NB4 (cell line): Measurements from ENCODE around the gene WIF1.
A peak's percentile ranks its signal among the peaks of the same experiment; 100 is the strongest.

Source experiments
- DNase-seq: peaks from one replicate; pipeline ENCODE4 v3.0.0; 2010; ENCODE audit warnings: low read depth
- H3K4me3 ChIP-seq: one replicate; pipeline ENCODE4 v1.5.1; 2011; ENCODE audit warnings: mild to moderate bottlenecking, low read depth, low read length, moderate library complexity
- MYC ChIP-seq: IDR thresholded peaks from 2 replicates; pipeline ENCODE4 v1.6.1; 2011; ENCODE audit warnings: low read depth, low read length
- POLR2A ChIP-seq: IDR thresholded peaks from 2 replicates; pipeline ENCODE4 v1.6.1; 2011; ENCODE audit warnings: mild to moderate bottlenecking; ENCODE audit not compliant: insufficient read length; ENCODE audit errors: extremely low read depth
- TF ChIP-seq, protein P1 (sequence below): IDR thresholded peaks from 2 replicates; pipeline ENCODE4 v1.6.1; 2011; ENCODE audit warnings: low read depth, low read length
- TF ChIP-seq, protein P2 (sequence below): IDR thresholded peaks from one replicate; pipeline ENCODE4 v1.5.1; 2012; ENCODE audit warnings: low read depth, low read length

Gene WIF1

DNA sequence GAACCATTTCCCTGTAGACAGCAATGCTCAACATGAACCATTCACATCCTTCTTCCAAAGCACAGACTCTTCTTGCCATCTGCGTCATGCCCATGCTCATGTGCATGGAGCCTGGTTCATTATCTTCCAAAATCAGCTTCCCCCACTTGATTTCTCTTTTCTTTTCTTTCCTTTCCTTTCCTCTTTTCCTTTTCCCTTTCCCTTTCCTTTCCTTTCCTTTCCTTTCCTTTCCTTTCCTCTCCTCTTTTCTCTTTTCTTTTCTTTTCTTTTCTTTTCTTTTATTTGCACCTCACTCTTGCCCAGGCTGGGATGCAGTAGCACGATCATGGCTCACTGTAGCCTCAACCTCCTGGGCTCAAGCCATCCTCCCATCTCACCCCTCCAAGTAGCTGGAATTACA is 37.5 kb downstream of the WIF1 start:
- TF ChIP-seq, protein P1, sequence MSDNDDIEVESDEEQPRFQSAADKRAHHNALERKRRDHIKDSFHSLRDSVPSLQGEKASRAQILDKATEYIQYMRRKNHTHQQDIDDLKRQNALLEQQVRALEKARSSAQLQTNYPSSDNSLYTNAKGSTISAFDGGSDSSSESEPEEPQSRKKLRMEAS, result no peak
- TF ChIP-seq, protein P2, sequence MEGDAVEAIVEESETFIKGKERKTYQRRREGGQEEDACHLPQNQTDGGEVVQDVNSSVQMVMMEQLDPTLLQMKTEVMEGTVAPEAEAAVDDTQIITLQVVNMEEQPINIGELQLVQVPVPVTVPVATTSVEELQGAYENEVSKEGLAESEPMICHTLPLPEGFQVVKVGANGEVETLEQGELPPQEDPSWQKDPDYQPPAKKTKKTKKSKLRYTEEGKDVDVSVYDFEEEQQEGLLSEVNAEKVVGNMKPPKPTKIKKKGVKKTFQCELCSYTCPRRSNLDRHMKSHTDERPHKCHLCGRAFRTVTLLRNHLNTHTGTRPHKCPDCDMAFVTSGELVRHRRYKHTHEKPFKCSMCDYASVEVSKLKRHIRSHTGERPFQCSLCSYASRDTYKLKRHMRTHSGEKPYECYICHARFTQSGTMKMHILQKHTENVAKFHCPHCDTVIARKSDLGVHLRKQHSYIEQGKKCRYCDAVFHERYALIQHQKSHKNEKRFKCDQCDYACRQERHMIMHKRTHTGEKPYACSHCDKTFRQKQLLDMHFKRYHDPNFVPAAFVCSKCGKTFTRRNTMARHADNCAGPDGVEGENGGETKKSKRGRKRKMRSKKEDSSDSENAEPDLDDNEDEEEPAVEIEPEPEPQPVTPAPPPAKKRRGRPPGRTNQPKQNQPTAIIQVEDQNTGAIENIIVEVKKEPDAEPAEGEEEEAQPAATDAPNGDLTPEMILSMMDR, result no peak
- TF ChIP-seq MYC (no peak), POLR2A (no peak)
- no peak overlapping the region for H3K4me3 ChIP-seq
- DNase-seq, result no peak

DNA sequence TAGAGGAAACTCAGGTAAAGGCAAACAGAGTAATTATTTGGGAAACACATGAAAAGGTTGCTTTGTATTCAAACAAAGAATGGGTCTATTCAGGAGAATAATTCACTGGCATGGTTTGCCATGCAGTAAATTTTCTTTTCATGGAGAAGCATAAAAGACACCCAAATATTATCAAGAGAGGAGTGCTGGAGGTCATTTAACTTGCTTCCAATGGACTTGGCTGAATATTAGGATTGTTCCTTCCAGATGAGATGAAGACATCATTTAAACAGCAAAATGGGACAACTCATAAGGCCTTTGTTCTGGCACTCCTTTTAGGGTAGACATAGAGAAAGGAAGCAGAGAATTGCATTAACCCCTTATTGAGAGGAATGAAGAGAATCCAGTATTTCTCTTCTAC is 38.7 kb downstream of the WIF1 start:
- TF ChIP-seq, protein P2, result no peak
- TF ChIP-seq POLR2A, result no peak
- TF ChIP-seq MYC, result no peak
- TF ChIP-seq, protein P1, result no peak
- no peak for DNase-seq
- H3K4me3 ChIP-seq, result no peak overlapping the region

DNA sequence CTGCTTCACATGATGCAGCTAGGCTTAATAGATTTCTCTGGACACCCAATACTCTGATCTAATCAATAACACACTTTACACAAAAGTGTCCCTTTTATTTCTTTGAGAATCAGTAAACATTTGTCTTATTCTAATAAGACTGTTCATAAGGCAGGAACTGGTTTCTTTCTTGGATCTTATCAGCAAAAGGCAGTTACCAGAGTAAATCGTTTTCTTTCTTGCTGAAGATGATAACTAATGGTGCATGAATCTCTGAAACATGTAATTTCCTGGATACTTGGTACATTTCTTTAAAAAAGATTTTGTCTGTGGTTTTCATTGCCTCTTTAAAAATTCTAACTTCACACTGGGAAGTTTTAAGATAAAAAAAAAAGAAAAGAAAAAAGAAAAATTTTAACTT is 39.6 kb downstream of the WIF1 start:
- H3K4me3 ChIP-seq, result no peak overlapping the region
- no peak for DNase-seq
- TF ChIP-seq, protein P2, result no peak
- TF ChIP-seq, protein P1, result no peak
- TF ChIP-seq MYC (no peak), POLR2A (no peak)

DNA sequence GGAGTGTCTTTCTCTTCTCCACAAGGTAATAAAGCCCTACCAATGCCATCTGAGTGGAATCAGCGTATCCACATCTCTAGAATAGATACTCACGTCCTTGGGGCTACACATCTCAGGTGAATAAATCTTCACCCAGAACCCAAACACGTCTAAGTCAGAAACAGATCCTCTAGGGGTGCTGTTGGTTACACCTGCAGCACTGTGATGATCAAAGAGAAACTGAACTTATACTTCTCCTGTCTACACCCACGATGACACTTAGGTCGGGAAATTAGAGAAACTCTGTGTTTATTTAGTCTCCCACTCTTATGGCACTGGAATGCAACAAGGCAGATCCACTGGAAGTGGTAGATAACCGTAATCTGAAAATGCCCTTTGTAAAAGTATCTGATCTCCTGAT is 46.2 kb downstream of the WIF1 start:
- no peak for DNase-seq
- TF ChIP-seq POLR2A, result no peak
- TF ChIP-seq, protein P2, result peak; percentile 1
- no peak overlapping the region for H3K4me3 ChIP-seq

DNA sequence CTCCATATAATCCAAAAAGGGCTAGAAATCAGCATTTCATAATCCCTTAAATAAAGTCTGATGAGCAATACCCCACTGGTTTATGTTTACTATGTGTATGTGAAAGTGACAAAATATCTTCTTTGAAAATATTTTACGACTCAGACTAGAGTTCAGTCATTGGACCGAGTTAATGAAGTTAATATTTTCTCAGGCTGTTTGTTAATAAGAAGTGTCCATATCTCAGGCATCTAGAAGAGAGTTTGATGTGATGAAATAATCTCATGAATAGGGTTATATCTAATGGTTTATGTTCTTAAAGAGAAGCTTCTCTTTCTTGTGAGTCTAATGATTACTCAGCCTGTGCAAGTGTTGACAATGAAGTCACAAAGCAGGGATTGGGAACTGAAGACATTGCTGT is 51.8 kb downstream of the WIF1 start:
- TF ChIP-seq POLR2A (no peak), MYC (no peak)
- TF ChIP-seq, protein P1, result no peak
- TF ChIP-seq, protein P2, result no peak
- H3K4me3 ChIP-seq, result no peak overlapping the region
- DNase-seq, result no peak

DNA sequence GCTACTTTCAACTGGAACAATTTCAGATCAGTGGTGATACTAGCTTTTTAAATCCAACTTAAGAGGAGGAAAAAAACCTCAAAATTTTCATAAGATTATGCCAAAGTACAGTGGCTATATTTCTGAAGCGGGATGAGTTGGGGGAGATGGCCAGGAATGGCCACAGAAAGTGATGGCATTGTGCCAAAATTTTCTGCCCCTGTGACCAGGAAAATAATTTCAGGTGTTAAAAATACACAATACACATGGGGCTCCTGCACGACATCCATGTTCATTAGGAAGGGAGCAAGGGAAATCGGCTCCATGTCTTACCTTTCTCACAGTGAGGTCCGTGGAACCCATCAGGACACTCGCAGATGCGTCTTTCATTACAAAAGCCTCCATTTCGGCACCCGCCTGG is 53.7 kb downstream of the WIF1 start:
- DNase-seq, result no peak
- TF ChIP-seq, protein P1, result no peak
- no peak for TF ChIP-seq POLR2A
- TF ChIP-seq MYC, result no peak
- TF ChIP-seq, protein P2, result no peak

More for the DNA sequence above, 53.7 kb downstream of the WIF1 start:
- no peak overlapping the region for H3K4me3 ChIP-seq
